H1 (cell line): ENCODE data around the gene CFDP1.

Experiments used
- CREB1 ChIP-seq: IDR thresholded peaks from 2 replicates; pipeline ENCODE4 v1.6.1; 2012; ENCODE audit warnings: inconsistent platforms
- EP300 ChIP-seq, 2 experiments: IDR thresholded peaks; 1 replicate in 1 of 2; 2 replicates in 1 of 2; pipeline ENCODE4 v1.6.1; 2011 to 2012; ENCODE audit warnings: low read depth in 2 of 2, low read length in 2 of 2, mild to moderate bottlenecking in 2 of 2, borderline replicate concordance in 1 of 2, inconsistent platforms in 1 of 2, moderate library complexity in 1 of 2
- NANOG ChIP-seq: IDR thresholded peaks from 2 replicates; pipeline ENCODE4 v1.6.1; 2011; ENCODE audit warnings: low read length, low read depth, mild to moderate bottlenecking, inconsistent platforms; ENCODE audit not compliant: insufficient read depth, poor library complexity, severe bottlenecking
- POLR2AphosphoS5 ChIP-seq: IDR thresholded peaks from 2 replicates; pipeline ENCODE4 v1.6.1; 2011; ENCODE audit warnings: low read depth, low read length
- RAD21 ChIP-seq, 2 experiments: IDR thresholded peaks in 1 of 2; conservative IDR thresholded peaks in 1 of 2; 2 replicates each; pipeline ENCODE4 v1.6.1; 2011; ENCODE audit warnings: low read depth in 2 of 2, low read length in 2 of 2, improper control_type of control experiment in 1 of 2, inconsistent platforms in 1 of 2, mild to moderate bottlenecking in 1 of 2, moderate library complexity in 1 of 2
- TF ChIP-seq, protein P1 (sequence below), 3 experiments: IDR thresholded peaks; 1 replicate in 2 of 3; 2 replicates in 1 of 3; pipeline versions ENCODE4 v1.5.1 to v1.6.1; 2011; ENCODE audit warnings: low read length in 3 of 3, mild to moderate bottlenecking in 3 of 3, inconsistent platforms in 2 of 3, low read depth in 1 of 3, moderate library complexity in 1 of 3; ENCODE audit not compliant: insufficient read depth in 1 of 3; ENCODE audit errors: control extremely low read depth in 1 of 3

DNA sequence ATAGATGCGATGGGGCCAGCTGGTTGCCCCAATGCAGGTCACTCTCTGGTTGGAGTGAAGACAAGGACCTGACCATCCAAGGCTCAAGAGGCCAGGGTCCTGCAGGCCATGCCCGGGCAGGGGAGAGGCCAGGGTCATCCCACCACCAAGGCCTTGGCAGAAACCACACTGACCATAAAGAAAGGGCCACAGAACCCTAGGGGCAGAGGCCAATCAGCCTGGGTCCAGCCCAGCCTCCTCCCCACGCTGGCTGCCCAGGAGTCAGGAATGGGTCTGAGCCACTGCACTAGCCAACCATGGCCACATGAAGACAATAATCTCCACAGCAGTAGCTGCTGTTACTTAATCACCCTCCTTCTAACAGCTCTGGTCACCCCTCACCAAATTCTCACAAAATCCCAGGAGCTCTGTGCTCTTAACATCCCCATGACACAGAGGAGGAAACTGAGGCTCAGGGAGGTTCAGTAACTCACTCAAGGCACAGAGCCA lies 171.7 kb downstream of the CFDP1 start:
- TF ChIP-seq, protein P1, sequence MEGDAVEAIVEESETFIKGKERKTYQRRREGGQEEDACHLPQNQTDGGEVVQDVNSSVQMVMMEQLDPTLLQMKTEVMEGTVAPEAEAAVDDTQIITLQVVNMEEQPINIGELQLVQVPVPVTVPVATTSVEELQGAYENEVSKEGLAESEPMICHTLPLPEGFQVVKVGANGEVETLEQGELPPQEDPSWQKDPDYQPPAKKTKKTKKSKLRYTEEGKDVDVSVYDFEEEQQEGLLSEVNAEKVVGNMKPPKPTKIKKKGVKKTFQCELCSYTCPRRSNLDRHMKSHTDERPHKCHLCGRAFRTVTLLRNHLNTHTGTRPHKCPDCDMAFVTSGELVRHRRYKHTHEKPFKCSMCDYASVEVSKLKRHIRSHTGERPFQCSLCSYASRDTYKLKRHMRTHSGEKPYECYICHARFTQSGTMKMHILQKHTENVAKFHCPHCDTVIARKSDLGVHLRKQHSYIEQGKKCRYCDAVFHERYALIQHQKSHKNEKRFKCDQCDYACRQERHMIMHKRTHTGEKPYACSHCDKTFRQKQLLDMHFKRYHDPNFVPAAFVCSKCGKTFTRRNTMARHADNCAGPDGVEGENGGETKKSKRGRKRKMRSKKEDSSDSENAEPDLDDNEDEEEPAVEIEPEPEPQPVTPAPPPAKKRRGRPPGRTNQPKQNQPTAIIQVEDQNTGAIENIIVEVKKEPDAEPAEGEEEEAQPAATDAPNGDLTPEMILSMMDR (IDR thresholded peaks at IDR 0.05; ENCODE audit: control extremely low read depth in 1 of 3, insufficient read depth in 1 of 3, low read depth in 1 of 3, low read length in 3 of 3): no peak
- TF ChIP-seq POLR2AphosphoS5 (no peak), EP300 (IDR thresholded peaks at IDR 0.05; ENCODE audit: borderline replicate concordance in 1 of 2, low read depth in 2 of 2, low read length in 2 of 2) (no peak), NANOG (no peak), CREB1 (no peak), RAD21 (IDR thresholded peaks at IDR 0.05 in 1 of 2, conservative IDR thresholded peaks at IDR 0.05 in 1 of 2; ENCODE audit: low read depth in 2 of 2, low read length in 2 of 2) (no peak)
